ENCODE results near the gene NID2. TPM values are rescaled to one million over a fixed set of nuclear protein-coding genes. Genes with fewer than 3 reads are reported as not detected.

NID2 gene
- total RNA-seq, 1 experiment from 2014 or later: 0.49 TPM

DNA sequence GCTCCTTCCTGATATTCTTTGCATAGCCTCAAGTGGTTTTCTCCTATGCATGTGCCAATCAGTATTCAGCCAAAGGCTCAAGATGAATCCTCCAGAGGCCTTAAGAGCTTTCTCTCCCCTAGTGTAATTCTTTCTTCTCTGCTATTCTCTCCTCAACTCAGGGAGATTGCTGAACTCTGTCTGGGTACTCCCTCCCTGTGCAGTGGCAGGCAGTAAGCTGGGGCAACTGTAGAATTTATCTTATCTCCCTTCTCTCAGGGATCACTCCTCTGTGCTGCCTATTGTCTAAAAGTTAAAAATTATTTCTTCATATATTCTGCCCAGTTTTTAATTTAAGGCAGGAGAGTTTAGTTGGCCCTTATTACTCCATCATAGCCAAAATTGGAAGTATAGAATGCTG, 108.0 kb downstream of the NID2 start:
- no peak for DNase-seq

DNA sequence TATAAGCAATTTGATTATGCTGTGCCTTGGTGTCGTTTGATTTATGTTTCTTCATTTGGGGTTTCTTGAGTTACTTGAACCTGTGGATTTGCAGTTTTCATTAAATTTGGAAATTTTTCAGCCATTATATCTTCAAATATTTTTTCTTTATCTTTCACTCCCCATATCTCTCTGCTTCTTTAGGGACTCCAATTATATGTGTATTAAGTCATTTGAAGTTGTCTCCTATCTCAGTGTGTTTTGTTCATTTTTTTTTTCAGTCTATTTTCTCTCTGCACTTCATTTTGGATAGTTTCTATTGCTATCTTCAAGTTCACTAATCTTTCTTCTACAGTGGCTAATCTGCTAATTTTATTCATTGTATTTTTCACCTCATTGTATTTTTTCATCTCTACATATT, 108.9 kb downstream of the NID2 start:
- Histone ChIP-seq H3K4me1 (no peaks in the 10 kb centered on the region), H3K9me3 (replicated peaks) (no peaks in the 10 kb centered on the region), H3K27me3 (no peaks in the 10 kb centered on the region; the same call in 1 of the 2 replicates), H3K27ac (no peak overlapping the region), H3K4me3 (no peak overlapping the region), H3K36me3 (no peaks in the 10 kb centered on the region)
- DNase-seq: no peak

More for the DNA sequence above, 108.0 kb downstream of the NID2 start:
- no peak overlapping the region for H3K27ac ChIP-seq
- no peaks in the 10 kb centered on the region for H3K4me1 ChIP-seq
- no peaks in the 10 kb centered on the region; the same call in 1 of the 2 replicates for H3K27me3 ChIP-seq
- no peaks in the 10 kb centered on the region for H3K36me3 ChIP-seq
- no peaks in the 10 kb centered on the region for H3K9me3 ChIP-seq (replicated peaks)
- H3K4me3 ChIP-seq: no peak overlapping the region

DNA sequence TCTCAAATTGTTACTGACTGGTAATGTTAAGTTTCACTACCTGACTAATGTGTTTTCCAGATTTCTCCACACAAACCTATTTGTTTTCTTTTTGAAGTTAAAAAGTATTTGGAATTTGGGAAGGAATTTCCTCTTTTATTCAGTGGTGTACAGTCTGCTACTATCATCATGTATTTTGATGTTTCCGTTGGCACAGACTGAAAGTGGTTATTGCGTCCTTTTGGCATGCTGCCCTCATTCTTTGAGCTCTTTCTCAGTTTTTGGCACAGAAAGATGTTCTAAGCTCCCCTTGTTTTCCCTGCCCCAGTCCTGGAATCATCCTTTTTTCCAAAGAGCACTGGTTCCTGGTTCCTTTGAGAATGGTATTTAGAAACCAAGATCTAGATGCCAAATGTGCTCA, 110.9 kb downstream of the NID2 start:
- Histone ChIP-seq H3K4me3 (no peak overlapping the region), H3K4me1 (no peaks in the 10 kb centered on the region), H3K27me3 (no peaks in the 10 kb centered on the region; the same call in 1 of the 2 replicates), H3K27ac (no peak overlapping the region), H3K36me3 (no peaks in the 10 kb centered on the region), H3K9me3 (replicated peaks) (no peaks in the 10 kb centered on the region)
- DNase-seq: no peak

Other genes starting within 250 kb of the NID2 start
- 0.15 and 0.43 TPM in 2 replicates for gene GNG2, start 208.4 kb downstream of the NID2 start, total RNA-seq (2014; rRNA removed; shearing (Covaris generic))
- 204 and 249 TPM in 2 replicates for gene RTRAF, start 79.5 kb downstream of the NID2 start, total RNA-seq (2014; rRNA removed; shearing (Covaris generic))
- gene PTGDR, start 198.6 kb upstream of the NID2 start, total RNA-seq (2014; rRNA removed; shearing (Covaris generic)): not detected in 2 replicates
- 0.36 and 0.43 TPM in 2 replicates for gene PTGER2, start 245.3 kb upstream of the NID2 start, total RNA-seq (2014; rRNA removed; shearing (Covaris generic))